ENCODE measurements around the gene LMF1. TPM values are rescaled to one million over a fixed set of nuclear protein-coding genes. Genes with fewer than 3 reads are reported as not detected.
A peak's percentile ranks its signal among the peaks of the same experiment; 100 is the strongest.

The LMF1 gene
- 10 to 100 TPM; 47.1 to 49.3 TPM for total RNA-seq

GRCh38 chr16:970766-971581 is at the start of gene LMF1:
Gene LMF1, minus strand, starts transcription at chr16:970984. Its CDS starts 4 bp downstream, at chr16:970980.
- H3K27me3 ChIP-seq (replicated peaks; ENCODE audit: insufficient read depth) = no peaks in the 10 kb centered on the region
- DNase-seq (ENCODE audit: low spot score) (peak; percentile 72), ATAC-seq (ENCODE audit: insufficient number of reproducible peaks, low FRiP score, low read depth) (peak; percentile 94)
- H3K4me3 ChIP-seq = peak within 1 kb of the TSS; percentile 86
- H3K9me3 ChIP-seq = no peaks in the 10 kb centered on the region
- peaks cover 11 to 20% of the 10 kb centered on the region in 2 donors for H3K4me1 ChIP-seq (ENCODE audit: control insufficient read depth in 1 of 2, low read depth in 2 of 2)
- peak within 1 kb of the TSS; percentile 56 to 70 for H3K27ac ChIP-seq
- TF ChIP-seq CTCF (IDR thresholded peaks at IDR 0.05) = no peak
- H3K36me3 ChIP-seq = peaks cover 3% of the 10 kb centered on the region

- H3K4me1 ChIP-seq (ENCODE audit: control insufficient read depth in 1 of 2, low read depth in 2 of 2) = peaks cover 0 to 6% of the 10 kb centered on the region in 2 donors
- H3K27me3 ChIP-seq (replicated peaks; ENCODE audit: insufficient read depth) = no peaks in the 10 kb centered on the region
- H3K9me3 ChIP-seq = no peaks in the 10 kb centered on the region
Measured at GRCh38 chr16:1020091-1020399, 49.3 kb upstream of the LMF1 start.

GRCh38 chr16:1019231-1020090 is 48.7 kb upstream of the LMF1 start:
- ATAC-seq (ENCODE audit: insufficient number of reproducible peaks, low FRiP score, low read depth) = no peak
- DNase-seq (ENCODE audit: low spot score) = no peak
- H3K27me3 ChIP-seq (replicated peaks; ENCODE audit: insufficient read depth) = no peaks in the 10 kb centered on the region
- H3K27ac ChIP-seq = peak overlapping the region; percentile 45 to 59
- no peaks in the 10 kb centered on the region for H3K9me3 ChIP-seq
- H3K4me1 ChIP-seq (ENCODE audit: control insufficient read depth in 1 of 2, low read depth in 2 of 2) = peaks cover 0 to 12% of the 10 kb centered on the region in 2 donors
- no peak for TF ChIP-seq CTCF (IDR thresholded peaks at IDR 0.05)
- H3K4me3 ChIP-seq = peak overlapping the region; percentile 42
- no peaks in the 10 kb centered on the region for H3K36me3 ChIP-seq

More at GRCh38 chr16:1020091-1020399, 49.3 kb upstream of the LMF1 start:
- DNase-seq (ENCODE audit: low spot score) (no peak), ATAC-seq (ENCODE audit: insufficient number of reproducible peaks, low FRiP score, low read depth) (no peak)
- Histone ChIP-seq H3K36me3 (no peaks in the 10 kb centered on the region), H3K4me3 (no peak overlapping the region), H3K27ac (no peak overlapping the region)
- TF ChIP-seq CTCF (IDR thresholded peaks at IDR 0.05) = no peak

GRCh38 chr16:1018447-1019198 is 47.8 kb upstream of the LMF1 start:
- no peak for TF ChIP-seq CTCF (IDR thresholded peaks at IDR 0.05)
- Histone ChIP-seq H3K27ac (peak overlapping the region; percentile 45 to 59), H3K9me3 (no peaks in the 10 kb centered on the region), H3K36me3 (no peaks in the 10 kb centered on the region), H3K27me3 (replicated peaks; ENCODE audit: insufficient read depth) (no peaks in the 10 kb centered on the region), H3K4me1 (ENCODE audit: control insufficient read depth in 1 of 2, low read depth in 2 of 2) (peaks cover 0 to 14% of the 10 kb centered on the region in 2 donors), H3K4me3 (peak overlapping the region; percentile 42)
- DNase-seq (ENCODE audit: low spot score) (no peak), ATAC-seq (ENCODE audit: insufficient number of reproducible peaks, low FRiP score, low read depth) (no peak)
